DOHH2 (cell line): ENCODE measurements around the gene MGAT4D.

Experiments
- EZH2phosphoT487 ChIP-seq: fragments of 200-600 bp; sonication (generic); IDR thresholded peaks from 2 replicates; pipeline ENCODE4 v1.6.1; 2017; ENCODE audit warnings: borderline replicate concordance, mild to moderate bottlenecking, antibody characterized with exemption, low read length, moderate library complexity, mixed read lengths
- TF ChIP-seq, protein P1 (sequence below): fragments of 200-600 bp; sonication (generic); IDR thresholded peaks from one replicate; pipeline ENCODE4 v1.5.1; 2014; ENCODE audit warnings: antibody characterized with exemption, mild to moderate bottlenecking, low read depth, low read length; ENCODE audit not compliant: poor library complexity, severe bottlenecking

DNA sequence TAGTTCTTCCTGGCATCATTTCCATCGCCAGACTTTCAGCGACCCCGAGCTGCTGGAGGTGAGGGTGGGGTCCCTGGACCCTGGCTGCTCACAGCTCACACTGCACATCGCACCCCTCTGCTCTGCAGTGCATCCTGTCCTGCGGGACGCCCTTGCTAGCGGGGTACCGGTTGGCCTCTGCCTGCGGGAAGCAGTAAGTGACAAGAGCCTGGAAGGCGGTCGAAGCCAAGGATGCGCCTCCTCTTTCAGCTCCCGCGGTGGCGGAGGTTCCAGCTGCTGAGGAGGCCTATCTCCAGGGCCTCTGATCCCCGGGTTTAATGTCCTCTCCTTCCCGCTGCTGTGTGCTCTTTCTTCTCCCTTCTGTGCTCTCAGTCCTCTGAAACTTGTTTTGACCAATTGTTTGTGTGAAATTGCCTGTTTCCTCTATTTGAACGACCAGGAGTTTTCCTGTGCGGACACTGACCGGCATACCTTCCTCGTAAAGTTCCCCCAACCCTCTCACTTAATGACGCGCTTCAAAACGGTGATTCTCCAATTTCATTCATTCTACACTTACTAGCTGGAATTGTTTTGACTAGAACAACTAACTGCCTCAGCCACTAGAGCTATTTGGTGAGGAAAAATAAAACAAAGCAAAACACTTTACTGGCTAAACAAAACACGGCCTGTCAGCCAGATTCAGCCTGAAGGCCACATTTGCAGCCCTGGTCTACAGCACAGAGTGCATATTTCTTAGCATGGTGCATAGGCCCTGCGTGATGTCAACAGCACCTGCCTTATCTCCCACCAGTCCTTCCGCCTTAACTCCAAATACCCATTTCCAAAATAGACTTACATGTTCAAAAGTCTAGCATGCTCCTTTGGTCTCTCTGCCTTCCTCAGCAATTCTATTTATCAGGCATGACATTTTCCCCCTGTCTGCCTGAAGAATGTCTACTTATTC lies 28.0 kb downstream of the MGAT4D start:
- TF ChIP-seq, protein P1, sequence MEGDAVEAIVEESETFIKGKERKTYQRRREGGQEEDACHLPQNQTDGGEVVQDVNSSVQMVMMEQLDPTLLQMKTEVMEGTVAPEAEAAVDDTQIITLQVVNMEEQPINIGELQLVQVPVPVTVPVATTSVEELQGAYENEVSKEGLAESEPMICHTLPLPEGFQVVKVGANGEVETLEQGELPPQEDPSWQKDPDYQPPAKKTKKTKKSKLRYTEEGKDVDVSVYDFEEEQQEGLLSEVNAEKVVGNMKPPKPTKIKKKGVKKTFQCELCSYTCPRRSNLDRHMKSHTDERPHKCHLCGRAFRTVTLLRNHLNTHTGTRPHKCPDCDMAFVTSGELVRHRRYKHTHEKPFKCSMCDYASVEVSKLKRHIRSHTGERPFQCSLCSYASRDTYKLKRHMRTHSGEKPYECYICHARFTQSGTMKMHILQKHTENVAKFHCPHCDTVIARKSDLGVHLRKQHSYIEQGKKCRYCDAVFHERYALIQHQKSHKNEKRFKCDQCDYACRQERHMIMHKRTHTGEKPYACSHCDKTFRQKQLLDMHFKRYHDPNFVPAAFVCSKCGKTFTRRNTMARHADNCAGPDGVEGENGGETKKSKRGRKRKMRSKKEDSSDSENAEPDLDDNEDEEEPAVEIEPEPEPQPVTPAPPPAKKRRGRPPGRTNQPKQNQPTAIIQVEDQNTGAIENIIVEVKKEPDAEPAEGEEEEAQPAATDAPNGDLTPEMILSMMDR, result no peak
- TF ChIP-seq EZH2phosphoT487, result no peak
